Hematopoietic multipotent progenitor cell (in vitro differentiated cells): ENCODE measurements around the gene CD160. TPM values are rescaled to one million over a fixed set of nuclear protein-coding genes. Genes with fewer than 3 reads are reported as not detected.
"Not testable (repeated sequence)": the region's sequence is repeated elsewhere in the genome, so short reads cannot be mapped to it uniquely, and the experiment has no call there.

Experiments
- DNase-seq, 3 donors: peaks; one replicate each; pipeline ENCODE4 v3.0.0-alpha.2; 2011 to 2015; ENCODE audit warnings: low read depth in 2 of 3, low spot score in 2 of 3
- total RNA-seq: library from RNA; depleted of rRNA; stranded (reverse); fragments of >200 nt; gene quantifications from one replicate; pipeline ENCODE4 v1.2.3, GENCODE V29; 2012

CD160 gene, protein sequence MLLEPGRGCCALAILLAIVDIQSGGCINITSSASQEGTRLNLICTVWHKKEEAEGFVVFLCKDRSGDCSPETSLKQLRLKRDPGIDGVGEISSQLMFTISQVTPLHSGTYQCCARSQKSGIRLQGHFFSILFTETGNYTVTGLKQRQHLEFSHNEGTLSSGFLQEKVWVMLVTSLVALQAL
- total RNA-seq: not detected

DNA sequence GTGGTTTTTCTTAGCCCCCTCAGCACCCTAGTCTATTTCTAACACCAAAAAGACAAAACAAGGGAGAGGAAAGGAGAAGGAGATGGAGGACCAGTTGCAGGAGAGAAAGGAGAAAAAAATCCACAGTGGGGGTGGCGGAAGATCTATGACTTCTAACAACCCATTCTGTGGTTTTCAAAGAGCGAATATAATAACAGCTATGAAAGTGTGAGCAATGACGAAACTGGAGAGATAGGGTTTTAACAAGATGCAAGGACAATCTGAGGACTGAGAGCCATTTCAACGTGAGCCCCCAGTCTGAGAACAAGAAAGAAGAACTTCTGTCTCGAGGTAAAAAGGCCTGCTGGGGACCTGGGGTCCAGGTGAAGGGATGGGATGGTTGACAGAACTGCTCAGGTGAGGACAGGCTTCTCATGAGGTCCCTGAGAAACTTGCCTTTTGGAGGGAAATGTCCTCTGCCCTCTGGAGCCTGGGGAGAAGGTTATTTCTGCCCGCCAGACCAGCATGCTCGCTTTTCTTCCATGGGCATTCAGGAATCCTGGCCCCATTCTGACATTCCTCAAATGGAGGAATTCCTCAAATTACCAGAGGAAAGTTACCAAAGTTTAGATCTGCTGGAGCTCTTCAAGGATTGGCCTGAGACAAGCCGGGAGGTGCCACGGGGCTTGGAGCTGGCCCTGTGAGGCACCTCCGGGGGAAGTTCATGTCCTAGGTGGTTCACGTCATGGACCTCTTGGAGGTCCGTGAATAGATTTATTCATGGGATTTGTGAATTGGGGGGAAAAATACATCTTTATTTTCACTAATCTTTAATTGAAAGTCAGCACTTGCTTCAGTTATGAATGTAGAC, at the start of gene CD160:
CD160 (plus strand) TSS at position 270 of the 850 bp plus-strand sequence. CDS start 8,829 bp downstream, outside the sequence.
- no peak for DNase-seq

DNA sequence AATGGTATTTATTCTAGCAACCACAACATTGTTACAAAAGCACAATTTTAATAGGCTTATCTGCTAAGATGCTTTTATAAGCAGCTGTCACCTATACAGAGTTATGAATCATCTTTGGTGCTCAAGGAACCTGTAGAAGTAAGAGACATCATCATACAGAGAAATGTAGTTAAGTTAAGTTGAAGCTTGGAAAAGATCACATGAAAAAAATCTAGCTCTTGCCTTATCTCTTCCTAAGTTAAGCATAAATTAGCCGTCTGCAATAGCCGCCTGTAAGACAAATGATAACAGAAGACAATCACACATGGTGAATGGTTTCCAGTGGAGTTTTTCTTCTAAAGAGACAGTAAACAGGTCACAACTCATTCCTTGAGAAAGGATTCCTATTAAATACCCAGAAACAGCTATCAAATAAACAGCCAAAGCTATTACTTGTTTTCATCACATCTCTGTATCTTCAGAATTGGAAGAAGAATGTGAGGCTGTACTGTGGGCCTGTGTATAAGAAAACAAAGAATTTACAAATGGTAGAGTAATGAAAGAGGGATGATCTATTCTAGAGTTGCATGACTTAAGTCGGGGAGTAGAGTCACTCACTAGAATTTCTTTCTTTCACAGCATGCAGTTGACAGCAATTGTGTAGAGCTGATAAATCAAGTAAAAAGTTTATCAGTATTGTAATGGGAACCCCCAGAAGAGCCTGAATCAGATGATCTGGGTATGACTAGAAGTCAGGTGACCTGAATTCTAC, 48.1 kb upstream of the CD160 start:
- not testable (repeated sequence) for DNase-seq

GRCh38 chr1:145673217-145673616, 46.1 kb upstream of the CD160 start:
- DNase-seq: not testable (repeated sequence)

- not testable (repeated sequence) for DNase-seq
Observed at GRCh38 chr1:145684858-145685257, 34.4 kb upstream of the CD160 start.

GRCh38 chr1:145686078-145686477, 33.2 kb upstream of the CD160 start:
- DNase-seq: not testable (repeated sequence)

DNA sequence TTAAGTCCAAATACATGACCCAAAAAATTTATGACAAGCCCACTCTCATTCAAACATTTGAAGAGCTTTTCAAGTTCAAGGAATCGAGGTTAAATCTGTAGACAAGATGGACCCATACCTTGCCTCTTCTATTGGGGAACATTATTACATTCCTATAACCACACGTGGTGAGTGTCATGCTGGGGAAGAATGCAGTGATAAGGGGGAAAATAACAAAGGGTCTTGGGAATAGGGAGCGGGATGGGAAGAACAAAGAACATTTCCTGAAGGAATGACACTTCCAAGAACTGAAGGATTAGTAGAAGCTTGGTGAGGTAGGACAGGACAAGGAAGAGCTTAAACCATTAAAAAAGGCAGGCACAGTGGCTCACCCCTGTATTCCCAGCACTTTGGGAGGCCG, 31.0 kb upstream of the CD160 start:
- no peak for DNase-seq

GRCh38 chr1:145688924-145689323, 30.4 kb upstream of the CD160 start:
- DNase-seq: no peak

- no peak for DNase-seq
Observed at GRCh38 chr1:145689922-145690321, 29.4 kb upstream of the CD160 start.

- peak in 2 of 3 donors; percentile 21 to 64 for DNase-seq
Observed at GRCh38 chr1:145690587-145691558, 28.4 kb upstream of the CD160 start.

DNA sequence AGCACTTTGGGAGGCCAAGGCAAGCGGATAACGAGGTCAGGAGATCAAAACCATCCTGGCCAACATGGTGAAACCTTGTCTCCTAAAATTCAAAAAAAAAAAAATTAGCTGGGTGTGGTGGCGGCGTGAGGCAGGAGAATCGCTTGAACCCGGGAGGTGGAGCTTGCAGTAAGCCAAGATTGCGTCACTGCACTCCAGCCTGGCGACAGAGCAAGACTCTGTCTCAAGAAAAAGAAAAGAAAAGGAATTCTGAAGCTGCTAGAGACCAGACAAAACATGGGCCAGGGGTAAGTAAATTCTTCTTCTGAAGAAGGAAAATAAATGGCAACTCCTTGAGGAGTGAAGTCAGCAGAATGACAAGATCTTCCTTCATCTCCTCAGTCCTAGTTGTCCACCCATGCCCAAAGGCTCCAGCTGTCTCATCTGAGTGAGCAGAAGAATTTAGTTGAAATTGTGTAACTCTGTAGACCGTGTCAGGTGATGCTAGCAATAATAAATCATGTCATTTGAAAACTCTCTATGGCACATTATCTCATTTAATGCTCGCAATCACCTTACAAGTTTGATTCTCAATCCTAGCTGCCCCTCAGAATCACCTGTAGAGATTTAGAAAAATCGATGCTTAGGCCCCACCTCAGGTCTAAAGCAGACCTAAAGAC, 26.4 kb upstream of the CD160 start:
- no peak for DNase-seq

DNA sequence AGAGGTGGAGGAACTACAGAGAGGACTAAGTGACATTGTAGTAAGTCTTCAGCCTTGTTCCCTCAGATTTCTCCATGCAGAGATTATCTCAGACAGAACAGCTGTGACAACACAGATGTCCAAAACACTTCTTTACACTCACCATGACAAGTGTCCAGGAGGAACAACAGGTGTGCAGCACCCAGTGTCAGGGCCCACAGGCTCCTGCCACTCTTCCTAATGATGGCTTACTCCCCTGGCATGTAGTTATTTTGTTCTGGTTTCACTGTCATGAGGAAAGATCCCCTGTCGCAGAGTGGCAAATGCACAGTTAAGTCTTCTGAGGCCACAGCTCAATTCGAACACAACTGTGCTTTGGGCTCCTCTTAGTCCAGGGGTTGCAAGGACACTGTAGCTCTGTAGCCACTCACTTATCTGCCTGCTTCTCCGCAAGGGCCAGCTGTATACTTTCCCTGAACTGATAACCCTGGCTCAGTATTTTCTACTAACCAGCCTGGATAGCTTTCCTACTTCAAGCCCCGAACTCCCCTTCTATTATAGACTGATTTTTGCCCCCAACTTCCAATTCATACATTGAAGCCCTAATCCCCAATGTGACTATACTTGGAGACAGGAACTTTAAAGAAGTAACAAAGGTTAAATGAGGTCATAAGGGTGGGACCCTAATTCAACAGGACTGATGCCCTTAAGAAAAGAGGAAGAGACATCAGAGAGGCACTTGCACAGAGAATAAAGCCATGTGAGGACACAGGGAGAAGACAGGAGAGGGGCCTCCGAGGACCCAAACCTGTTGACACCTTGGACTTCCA, 23.3 kb upstream of the CD160 start:
- peak in 1 of 3 donors; percentile 7 for DNase-seq

DNA sequence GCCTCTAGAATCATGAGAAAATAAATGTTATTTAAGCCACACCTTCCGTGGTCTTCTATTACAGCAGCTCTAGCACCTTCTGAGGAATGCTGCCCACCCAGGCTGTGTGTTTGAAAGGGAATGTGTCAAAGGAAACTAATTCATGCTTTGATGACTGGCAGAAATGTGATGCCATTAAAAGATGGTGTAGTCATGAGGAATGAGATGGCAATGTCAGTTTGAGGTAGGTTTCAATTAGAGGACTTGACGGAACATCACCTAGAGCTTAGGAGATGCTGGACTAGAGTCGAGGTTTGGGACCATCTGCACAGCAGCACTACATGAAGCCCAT, 22.7 kb upstream of the CD160 start:
- DNase-seq: no peak

- DNase-seq: no peak
Observed at GRCh38 chr1:145701306-145701862, 17.9 kb upstream of the CD160 start.

- no peak for DNase-seq
Observed at GRCh38 chr1:145702052-145702451, 17.2 kb upstream of the CD160 start.

- no peak for DNase-seq
Observed at GRCh38 chr1:145702826-145703225, 16.5 kb upstream of the CD160 start.

- DNase-seq: no peak
Observed at GRCh38 chr1:145705622-145706021, 13.7 kb upstream of the CD160 start.

GRCh38 chr1:145706086-145706664, 13.1 kb upstream of the CD160 start:
- DNase-seq: no peak

GRCh38 chr1:145707183-145707867, 12.0 kb upstream of the CD160 start, which contains the start of gene PDZK1:
PDZK1 (minus strand) TSS chr1:145707368; CDS start chr1:145688021, 19,347 bp downstream.
- no peak for DNase-seq
